Measurements from ENCODE around the gene TXNRD2. TPM values are rescaled to one million over a fixed set of nuclear protein-coding genes. Genes with fewer than 3 reads are reported as not detected.

TXNRD2 gene
- total and polyA plus RNA-seq, 10 of the 15 experiments (the other 5 are each of a cell fraction or from before 2014, with no cell fraction given) = 1.6 to 26.0 (median 13.9) TPM

- no peaks in the 10 kb centered on the region for H3K27me3 ChIP-seq (replicated peaks in 1 of 2; ENCODE audit: control insufficient read depth in 2 of 2, insufficient read depth in 2 of 2, low read length in 1 of 2)
- no peak overlapping the region for H3K27ac ChIP-seq (ENCODE audit: control insufficient read depth, insufficient read depth)
- H3K4me3 ChIP-seq = no peak overlapping the region
- no peak overlapping the region for H2AFZ ChIP-seq (ENCODE audit: control insufficient read depth, low read depth, low read length)
- 56% methylated on average over 30 of the region's 32 CpGs for WGBS (ENCODE audit: insufficient coverage, insufficient replicate concordance, low lambda C conversion rate, missing lambda C conversion rate)
- ATAC-seq (no peak), DNase-seq (ENCODE audit: low read depth, low spot score) (no peak), FAIRE-seq (no peak)
- H4K20me1 ChIP-seq (ENCODE audit: control insufficient read depth, insufficient read depth) = no peaks in the 10 kb centered on the region
- H3K4me2 ChIP-seq (ENCODE audit: control insufficient read depth, insufficient read depth) = no peak overlapping the region
- H3K79me2 ChIP-seq (ENCODE audit: control insufficient read depth, insufficient read depth, low read length) = no peaks in the 10 kb centered on the region
- ChIA-PET SMC1A (ENCODE audit: uncharacterized antibody, unreplicated experiment) (no interaction called here), RAD21 (ENCODE audit: unreplicated experiment) (no interaction called here), POLR2A (no interaction called here), CTCF (interaction anchor here (0.6 to 1.3 kb wide), 3 partner anchors 13 to 179 kb away, joined by 3 read pairs; no protein-coding TSS in a partner anchor)
- in situ Hi-C loops (cut with MboI) = no loop called here
- H3K9ac ChIP-seq (ENCODE audit: control insufficient read depth, insufficient read depth, low read length) = no peak overlapping the region
- H3K4me1 ChIP-seq (ENCODE audit: control insufficient read depth, insufficient read depth, low read length) = no peaks in the 10 kb centered on the region
- H3K36me3 ChIP-seq (ENCODE audit: control insufficient read depth in 2 of 2, insufficient read depth in 2 of 2, low read length in 1 of 2) = no peaks in the 10 kb centered on the region; a peak in 1 of 4 replicates
- BruUV-seq (replicated peaks) = no TSS peak
- intact Hi-C loops (cut with micrococcal nuclease; ENCODE audit: unreplicated experiment) = no loop called here
- H3K9me3 ChIP-seq (replicated peaks; ENCODE audit: control insufficient read depth, insufficient read depth, low read length) = no peaks in the 10 kb centered on the region
- TF ChIP-seq SREBF2 (IDR thresholded peaks at IDR 0.05; ENCODE audit: low read length) (no peak), MTA3 (IDR thresholded peaks at IDR 0.05; ENCODE audit: borderline replicate concordance, low read length) (no peak), PRDM15 (CRISPR knock-in tag; IDR thresholded peaks at IDR 0.05) (no peak), PKNOX1 (IDR thresholded peaks at IDR 0.05) (no peak), E4F1 (IDR thresholded peaks at IDR 0.05; ENCODE audit: borderline replicate concordance, partially characterized antibody) (no peak), SMAD5 (IDR thresholded peaks at IDR 0.05; ENCODE audit: low read depth) (no peak), BCL11A (IDR thresholded peaks at IDR 0.05; ENCODE audit: low read depth, low read length) (no peak), HSF1 (IDR thresholded peaks at IDR 0.05; ENCODE audit: low read depth, low read length) (no peak), CBX3 (IDR thresholded peaks at IDR 0.05; ENCODE audit: borderline replicate concordance, low read depth) (no peak)
These were observed 36.0 kb upstream of the TXNRD2 start for GRCh38 chr22:19977296-19978243.
